ENCODE data around the gene CCDC116.
"Not testable (repeated sequence)": the region's sequence is repeated elsewhere in the genome, so short reads cannot be mapped to it uniquely, and the experiment has no call there.

The CCDC116 gene

DNA sequence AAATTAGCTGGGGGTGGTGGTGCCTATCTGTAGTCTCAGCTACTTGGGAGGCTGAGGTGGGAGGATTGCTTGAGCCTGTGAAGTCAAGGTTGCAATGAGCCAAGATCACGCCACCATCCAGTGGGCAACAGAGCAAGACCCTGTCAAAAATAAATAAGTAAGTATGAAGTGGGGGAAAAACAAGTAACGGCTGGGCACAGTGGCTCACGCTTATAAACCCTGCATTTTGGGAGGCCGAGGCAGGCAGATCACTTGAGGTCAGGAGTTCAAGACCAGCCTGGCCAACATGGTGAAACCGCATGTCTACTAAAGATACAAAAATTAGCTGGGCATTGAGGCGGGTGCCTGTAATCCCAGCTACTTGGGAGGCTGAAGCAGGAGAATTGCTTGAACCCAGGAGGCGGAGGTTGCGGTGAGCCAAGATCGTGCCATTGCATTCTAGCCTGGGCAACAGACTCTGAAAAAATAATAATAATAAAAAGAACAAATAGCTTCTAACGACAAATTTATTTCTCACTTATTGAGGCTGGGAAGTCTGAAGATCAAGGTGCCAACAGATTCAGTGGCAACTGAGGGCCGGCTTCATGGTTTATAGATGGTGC lies 22.9 kb upstream of the CCDC116 start:
- not testable (repeated sequence) for DNase-seq (ENCODE audit: low spot score)

DNA sequence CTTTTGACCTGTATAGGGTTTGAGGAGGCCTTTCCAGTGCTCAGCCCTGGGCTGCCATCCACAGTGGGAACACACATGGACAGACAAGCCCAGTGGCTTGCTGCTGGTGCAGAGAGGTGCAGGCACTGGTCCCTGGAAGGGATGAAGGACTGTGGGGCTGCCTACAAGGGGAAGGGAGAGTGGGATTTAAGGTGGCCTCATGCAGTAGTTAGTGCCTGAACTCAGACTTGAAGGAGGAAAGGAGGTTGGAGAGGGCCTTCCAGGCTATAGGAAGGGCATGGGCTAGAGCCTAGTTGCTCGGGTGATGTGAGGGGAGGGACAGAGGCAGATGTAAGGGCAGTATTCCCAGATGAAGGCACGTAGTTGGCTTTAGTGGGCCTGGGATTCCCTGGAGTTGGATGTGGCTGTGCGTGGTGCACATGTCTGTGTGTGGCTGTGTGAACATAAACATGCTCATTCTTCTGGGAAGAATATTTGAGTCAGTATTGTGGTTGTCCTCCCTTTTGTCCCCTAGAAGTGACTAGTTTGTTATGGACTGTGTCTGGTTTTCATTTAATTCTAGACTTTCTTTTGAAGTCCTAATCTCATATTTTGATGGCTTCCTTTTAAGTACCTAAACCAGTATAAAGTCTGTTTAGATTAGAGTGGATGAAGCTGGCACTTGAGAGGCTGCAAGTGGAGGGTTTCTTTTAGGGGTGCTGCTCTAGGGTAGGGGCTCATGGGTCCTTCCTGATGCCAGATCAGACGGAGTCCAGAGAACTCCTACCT lies 21.2 kb upstream of the CCDC116 start:
- no peak for DNase-seq (ENCODE audit: low spot score)

DNA sequence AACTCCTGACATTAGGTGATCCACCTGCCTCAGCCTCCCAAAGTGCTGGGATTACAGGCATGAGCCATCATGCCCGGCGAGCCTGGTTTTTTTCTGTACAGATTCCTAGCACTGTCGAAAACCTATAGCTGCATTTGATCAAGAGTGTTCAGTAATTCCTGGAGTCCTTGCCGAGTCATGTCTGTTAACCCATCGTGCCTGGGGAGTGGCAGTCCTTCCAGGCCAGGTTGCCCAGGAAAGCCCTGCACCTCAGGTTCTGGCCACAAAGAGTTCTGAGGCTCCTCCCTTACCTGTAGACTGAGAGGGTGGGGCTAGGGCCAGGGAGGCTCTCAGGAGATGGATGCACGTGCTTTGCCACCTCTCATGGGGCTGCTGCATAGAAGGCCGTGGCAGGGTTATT lies 19.7 kb upstream of the CCDC116 start:
- no peak for DNase-seq (ENCODE audit: low spot score)

DNA sequence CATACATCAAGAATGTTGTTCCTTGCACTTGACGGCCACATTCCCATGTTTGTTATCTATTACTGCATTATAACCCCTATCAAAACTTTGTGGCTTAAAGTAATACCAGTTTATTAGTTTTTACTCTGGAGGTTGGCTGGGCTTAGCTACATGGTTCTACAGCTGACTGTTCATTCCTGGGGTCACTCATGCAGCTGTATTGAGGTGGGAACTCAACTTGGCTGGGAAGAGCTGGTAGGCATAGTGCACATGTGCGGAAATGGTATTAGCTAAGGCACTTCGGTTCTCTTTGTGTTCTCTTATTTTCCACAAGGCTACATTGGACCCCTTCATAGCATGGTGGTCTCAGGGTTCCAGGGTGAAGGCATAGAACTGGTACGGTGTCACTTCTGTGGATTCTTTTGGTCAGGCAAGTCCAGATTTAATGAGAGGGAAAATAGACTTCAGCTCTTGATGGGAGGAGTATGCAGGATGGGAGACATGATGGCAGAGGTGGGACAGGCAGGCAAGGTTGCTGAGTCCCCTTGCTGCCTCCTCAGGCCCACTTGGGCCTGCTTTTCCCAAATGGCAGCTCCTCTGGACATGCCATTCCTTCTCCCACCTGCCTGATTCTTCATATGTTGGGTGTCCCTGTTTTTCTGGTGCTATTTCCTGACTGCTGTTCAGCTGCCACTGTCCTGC lies 18.9 kb upstream of the CCDC116 start:
- DNase-seq (ENCODE audit: low spot score), result no peak

DNA sequence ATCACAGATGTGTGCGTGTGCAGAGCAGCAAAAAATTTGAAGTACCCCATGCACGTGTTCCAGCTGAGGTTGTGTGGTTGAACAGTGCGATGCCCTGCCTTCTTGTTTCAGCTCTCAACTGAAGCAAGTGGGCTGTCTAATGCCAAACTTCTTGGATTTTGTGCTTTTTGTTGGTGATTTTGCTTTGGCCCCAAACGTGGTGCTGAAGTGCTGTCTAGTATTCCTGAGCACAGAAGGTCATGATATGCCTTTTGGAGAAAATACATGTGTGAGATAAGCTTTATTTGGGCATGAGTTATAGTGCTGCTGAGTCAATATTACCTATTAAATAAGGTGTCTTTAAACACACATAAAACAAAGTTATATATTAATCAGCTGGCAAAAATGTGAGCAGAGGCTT lies 16.8 kb upstream of the CCDC116 start:
- DNase-seq (ENCODE audit: low spot score), result no peak

DNA sequence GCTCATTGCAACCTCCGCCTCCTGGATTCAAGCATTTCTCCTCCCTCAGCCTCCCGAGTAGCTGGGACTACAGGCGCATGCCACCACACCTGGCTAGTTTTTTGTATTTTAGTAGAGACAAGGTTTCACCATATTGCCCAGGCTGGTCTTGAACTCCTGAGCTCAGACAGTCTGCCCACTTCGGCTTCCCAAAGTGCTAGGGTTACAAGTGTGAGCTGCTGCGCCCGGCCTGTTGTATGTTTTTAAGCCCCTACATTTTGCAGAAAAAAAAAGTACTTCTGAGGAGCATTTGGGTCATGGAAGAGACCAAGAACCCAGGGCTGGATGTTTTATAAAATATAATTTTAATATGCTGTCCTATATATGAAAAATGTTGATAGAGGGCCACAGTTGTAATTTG lies 15.2 kb upstream of the CCDC116 start:
- DNase-seq (ENCODE audit: low spot score), result not testable (repeated sequence)

DNA sequence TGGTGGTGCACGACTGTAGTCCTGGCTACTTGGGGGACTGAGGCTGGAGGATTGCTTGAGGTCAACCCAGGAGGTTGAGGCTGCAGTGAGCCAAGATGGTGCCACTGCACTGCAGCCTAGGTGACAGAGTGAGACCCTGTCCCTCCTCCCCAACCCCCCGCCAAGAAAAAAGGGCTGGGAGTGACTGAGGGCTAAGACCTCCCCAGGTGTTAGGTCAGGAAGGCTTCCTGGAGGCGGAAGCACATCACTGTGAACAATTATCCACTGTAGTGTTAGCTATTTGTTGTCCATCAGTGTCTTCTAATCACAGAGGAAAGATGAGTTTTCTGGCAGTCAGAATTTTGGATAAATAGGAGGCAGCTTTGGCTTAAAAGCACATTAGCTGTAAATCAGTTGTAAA lies 11.5 kb upstream of the CCDC116 start:
- DNase-seq (ENCODE audit: low spot score), result no peak

DNA sequence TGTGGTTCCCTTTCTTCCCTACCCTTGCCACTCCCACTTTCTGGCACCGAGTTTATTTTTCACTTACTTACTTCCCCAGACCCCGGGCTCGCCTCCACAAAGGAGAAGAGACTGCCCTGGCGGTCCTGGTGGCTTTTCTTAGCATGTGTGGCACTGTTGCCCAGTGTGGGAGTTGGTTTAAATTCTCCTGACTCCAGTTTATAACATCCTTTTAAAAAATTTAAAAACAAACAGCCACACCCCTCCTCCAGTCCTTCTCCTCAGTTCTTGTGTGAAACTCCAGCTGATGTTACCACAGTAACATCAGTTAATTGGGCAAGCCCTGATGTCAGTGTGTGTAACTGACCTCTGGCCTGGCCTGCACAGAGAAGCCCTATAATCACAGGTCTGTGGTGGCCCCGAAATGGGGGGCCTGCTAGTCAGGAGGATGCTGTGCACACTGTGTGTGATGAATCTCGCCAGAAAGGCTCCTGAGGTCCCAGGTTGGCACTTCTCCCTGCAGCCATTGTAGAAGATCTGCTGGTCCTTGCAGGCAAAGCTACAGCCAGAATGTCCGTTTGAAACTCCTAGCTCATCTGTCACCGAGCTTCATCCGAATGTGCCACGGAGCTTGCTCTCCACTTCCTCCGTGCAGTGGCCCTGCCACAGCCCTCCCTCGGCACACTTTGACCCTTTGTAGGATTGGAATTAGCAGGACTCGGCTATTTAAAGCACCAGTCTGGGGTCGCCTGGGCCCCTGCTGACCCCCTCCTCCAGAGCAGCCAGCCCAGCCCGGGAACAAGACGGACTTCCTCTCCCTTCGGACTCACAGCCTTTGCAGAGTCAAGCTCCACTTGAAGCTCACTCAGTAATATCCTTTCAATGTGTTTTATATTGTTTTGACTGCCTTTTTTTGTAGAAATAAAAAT lies 10.3 kb upstream of the CCDC116 start:
- no peak for DNase-seq (ENCODE audit: low spot score)

DNA sequence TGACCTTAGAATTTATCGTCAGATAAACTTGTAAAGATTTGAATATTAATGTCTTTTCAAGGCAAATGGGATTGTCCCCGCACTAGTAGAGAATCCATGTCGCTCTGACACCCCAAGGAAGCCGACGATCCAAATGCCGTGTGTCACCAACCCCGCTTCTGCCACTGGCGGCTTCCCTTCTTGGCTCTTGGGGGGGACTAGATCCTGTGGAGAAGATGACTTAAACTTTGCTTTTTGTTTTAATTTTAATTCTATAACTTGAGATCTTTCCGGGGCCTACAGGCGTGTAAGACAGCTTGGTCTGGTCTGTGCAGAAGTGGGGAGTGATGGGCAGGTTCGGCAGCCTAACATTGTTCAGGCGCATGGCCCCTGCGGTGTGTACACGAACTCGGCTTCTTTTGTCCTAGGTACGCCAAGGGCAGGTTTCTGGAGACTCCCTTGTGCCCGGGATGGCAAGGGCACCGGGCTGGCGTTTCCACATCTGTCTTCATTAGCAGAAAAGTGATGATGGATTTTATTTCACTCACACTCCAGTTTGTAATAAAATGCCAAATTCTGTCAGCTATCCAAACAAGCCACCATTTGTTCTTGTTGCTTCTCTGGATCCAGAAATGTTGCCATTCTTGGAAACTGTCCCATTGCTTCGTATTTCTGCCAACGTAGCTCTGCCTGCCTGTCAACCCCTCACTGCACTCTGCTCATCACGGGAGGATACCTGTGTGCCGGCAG lies 9.5 kb upstream of the CCDC116 start:
- DNase-seq (ENCODE audit: low spot score), result no peak

DNA sequence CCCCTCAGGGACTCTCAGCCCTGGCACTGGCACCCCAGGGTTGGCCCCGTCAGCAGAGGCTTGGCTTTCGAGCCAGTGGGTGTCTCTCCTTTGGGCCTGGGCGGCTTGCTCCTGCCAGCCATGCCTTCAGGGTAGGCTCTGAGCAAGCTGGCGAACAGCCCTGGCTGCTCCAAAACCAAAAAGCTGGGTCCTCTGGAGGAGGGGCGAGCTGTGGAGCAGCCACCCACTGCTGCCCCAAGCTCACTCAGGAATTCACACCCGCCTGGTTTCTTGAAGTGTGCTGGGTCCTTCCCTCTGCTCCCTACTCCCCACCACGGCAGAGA lies 9.0 kb upstream of the CCDC116 start:
- no peak for DNase-seq (ENCODE audit: low spot score)

DNA sequence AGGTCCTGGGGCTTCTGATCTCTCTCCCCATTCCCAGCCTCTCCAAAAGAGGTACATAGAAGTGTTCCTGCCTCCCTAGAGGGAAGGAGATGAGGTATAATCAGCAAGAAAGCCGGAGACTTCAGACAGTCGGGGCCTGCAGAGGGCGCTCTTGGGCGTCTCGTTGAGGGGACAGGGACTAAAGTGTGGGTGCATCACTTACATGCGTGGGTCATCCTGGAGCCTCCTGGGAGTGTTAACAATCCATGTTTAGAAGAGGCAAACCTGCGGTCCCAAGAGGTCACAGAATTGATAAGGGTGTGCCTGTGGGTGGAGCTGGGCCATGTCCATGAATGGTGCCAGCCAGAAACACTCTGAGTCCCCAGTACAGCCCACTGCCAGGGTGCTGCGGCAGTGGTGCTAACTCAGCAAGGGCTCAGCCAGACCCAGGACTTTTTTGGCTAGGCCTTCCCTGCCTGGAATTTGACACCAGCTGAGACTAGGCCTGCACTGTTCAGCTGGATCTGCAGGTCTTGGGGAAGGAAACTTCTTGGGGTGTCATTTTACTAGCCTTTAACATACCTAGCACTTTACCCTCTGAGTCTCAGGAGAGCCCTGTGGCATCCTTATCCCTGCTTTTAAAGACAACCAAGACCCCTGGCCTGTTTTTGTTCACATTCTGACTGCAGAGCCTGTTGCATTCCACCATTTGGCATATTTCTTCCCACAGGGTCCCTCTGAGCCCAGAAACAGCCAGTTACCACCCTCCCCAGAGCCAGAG lies 8.3 kb upstream of the CCDC116 start:
- DNase-seq (ENCODE audit: low spot score), result no peak

DNA sequence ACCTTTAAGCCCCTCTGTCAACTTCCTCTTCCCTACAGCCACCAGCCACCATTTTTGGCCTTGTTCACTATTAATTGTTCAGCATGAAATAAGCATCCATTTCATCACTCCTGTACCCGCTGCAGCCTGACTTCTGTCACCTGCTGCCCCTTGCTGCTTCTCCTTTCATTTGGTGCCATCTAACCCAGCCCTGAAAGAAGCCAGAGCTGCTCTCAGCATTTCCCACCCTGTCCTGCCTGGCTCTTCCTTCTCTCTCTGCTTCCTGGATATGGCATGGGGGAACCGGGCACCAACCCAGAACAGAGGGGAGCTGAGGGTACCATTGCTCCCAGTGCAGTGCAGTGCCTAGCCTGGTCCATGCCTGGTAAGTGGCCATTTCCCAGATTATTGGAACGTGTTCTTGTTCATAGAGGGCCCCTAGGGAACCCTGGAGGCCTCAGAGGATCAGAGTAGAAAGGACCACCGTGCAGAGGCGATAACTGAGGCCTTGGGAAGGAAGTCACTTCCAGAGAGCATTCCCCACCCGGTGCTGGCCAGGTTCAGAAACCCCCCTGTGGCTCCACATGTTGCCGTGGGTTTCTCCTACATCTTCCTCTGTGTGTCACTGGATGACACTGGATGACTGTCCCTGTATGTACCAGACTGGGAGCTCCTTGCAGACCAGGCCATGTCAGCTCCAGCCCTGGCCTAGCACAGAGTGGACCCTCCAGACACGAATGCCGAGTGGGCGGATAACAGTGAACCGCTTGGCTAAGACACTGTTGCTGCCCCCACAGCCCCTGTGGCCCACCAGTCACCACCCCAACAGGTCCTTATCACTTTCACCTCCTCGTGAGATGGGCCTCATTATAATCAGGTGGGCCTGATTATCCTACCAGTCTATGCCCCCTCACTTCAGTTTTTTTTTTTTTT lies 7.4 kb upstream of the CCDC116 start:
- DNase-seq (ENCODE audit: low spot score), result no peak

DNA sequence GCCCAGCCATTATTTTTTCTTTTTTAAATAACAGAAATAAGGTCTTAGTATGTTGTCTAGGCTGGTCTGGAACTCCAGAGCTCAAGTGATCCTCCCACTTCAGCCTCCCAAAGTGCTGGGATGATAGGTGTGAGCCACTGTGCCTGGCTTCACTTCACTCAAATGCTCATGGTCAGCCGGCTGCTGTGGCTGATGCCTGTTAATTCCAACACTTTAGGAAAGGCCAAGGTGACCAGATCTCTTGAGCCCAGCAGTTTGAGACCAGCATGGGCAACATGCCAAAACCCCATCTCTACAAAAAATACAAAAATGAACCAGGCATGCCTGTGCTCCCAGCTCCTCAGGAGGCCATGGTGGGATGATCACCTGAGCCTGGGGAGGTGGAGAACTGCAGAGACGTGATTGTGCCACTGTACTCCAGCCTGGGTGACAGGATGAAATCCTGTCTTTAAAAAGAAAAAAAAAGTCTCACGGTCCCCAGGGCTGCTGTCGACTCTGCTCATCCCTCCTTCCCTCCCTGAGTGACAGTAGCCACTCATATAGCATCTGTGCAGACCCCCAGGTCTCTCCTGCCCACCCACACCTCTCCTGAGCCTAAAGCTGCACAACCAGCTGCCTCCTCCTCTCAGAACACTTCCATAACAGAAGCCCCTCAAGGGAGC lies 6.4 kb upstream of the CCDC116 start:
- no peak for DNase-seq (ENCODE audit: low spot score)

DNA sequence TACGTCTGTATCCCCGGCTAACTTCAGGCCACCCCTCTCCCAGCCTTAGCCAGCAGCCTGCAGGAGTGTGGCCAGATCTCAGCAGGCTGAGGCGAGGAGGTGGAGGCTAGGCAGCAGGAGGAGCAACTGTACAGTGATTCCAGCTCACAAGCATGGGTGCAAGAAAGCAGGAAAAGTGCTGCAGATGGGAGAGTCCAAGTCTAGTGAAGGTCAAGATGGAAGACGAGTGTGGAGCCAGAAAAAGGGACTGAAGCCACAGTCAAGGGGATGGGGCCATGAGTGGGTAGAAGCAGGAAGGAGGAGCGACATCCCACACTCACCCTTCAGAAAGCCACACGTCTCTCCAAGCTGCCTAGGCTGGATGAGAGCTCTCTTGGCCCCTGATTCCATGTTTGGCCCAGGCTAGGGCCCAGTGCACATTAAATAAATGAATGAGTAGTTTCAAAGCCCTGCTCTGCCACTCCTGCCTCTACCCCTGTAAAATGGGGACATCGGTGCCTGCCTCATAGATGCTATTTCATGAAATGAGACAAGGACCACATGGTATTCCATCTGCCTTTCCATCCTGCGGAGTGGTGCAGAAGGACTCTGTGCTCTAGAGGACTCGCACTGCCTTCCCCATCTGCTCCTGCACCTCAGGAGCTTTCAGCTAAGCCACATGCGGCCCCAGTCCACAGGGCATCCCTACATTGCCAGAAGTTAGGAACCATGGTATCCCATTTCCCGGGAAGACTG lies 5.7 kb upstream of the CCDC116 start:
- no peak for DNase-seq (ENCODE audit: low spot score)

DNA sequence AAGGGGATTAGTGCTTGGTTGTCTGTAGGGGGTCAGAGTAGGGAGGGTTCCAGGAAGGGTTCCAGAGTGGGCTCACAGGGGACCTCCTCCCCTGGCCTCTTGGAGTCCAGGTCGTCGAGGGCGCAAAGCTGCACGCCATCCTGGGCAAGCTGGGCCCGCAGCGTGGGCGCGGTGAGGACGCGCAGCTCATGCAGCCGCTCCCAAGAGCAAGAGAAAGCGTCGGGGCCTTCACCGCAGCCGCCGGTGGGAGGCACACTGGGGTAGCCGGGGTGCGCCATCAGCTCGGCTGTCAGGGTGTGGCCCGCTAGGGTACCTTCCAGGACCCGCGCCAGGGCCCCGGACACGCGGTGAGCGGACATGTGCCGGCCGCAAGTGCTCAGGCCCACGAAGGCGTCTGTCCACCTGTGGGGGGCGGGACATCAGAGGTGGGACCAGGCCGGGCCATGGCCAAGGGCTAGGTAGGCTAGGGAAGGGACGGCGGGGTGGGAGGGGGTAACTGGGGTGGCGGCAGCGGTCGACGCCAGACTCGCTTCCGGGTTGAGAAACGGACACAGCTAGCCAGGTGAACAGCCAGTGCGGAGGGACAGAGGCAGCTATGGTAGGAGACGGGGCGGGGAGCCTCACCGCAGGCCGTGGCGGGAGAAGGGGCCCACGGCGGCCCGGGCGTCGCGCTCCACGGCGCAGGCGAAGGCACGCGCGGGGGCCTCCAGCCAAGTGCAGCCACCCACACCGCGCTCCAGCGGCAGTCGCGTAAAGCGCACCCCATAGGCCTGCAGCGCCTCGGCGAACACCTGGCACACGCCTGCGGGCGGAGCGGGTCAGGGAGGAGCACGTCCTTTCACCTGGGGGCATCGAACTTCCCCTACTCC lies 3.9 kb upstream of the CCDC116 start:
- DNase-seq (ENCODE audit: low spot score), result no peak

DNA sequence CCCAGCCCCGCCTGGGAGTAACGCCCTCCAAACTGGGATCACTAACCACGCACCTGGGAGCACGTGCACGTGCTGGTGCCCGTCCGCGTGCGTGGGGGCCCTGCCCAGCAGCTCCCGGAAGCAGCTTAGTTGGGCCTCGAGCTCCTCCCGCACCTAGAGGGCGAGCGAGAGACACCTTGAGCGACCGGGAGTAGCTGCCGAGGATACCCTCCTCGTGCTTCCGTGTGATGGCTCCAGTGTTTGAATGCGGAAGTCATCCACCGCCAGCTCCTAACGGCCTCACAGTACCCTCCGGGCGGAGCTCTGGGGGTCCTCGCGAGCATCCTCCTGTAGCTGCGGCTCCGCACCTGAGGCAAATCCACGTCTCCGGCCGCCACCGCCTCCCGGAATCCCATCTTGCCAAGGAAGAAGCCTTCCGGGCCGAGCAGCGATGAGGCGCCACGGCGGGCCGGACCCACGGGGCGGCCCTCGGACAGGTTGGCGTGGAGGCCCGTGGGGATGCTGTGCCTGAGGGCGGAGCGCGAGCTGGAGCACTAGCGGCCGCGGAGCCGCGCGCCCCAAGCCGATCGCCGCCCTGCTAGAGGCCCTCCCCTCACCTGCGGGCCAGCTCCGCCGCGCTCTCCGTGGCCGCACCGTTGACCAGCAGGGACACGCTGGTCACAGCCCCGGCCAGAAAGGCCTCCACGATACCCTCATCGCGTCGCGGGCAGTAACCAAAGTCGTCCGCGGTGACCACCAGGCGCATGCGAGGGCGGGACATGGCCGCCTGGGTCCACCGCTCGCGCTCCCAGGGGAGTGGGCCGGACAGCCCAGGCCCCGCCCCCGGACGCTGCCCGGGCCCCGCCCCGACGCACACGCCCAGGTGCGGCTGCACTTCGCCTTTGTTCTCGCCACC lies 3.1 kb upstream of the CCDC116 start, which contains the start of gene YDJC:
Gene YDJC, minus strand, starts transcription at position 768 of the 895 bp plus-strand sequence. Its CDS starts 8 bp downstream, at position 760.
- DNase-seq (ENCODE audit: low spot score), result peak; percentile 90

Measured in germinal center (tissue), 1 donor.